ENCODE measurements around the gene DDI2.
"Not testable (repeated sequence)": the region's sequence is repeated elsewhere in the genome, so short reads cannot be mapped to it uniquely, and the experiment has no call there.

DDI2 gene

DNA sequence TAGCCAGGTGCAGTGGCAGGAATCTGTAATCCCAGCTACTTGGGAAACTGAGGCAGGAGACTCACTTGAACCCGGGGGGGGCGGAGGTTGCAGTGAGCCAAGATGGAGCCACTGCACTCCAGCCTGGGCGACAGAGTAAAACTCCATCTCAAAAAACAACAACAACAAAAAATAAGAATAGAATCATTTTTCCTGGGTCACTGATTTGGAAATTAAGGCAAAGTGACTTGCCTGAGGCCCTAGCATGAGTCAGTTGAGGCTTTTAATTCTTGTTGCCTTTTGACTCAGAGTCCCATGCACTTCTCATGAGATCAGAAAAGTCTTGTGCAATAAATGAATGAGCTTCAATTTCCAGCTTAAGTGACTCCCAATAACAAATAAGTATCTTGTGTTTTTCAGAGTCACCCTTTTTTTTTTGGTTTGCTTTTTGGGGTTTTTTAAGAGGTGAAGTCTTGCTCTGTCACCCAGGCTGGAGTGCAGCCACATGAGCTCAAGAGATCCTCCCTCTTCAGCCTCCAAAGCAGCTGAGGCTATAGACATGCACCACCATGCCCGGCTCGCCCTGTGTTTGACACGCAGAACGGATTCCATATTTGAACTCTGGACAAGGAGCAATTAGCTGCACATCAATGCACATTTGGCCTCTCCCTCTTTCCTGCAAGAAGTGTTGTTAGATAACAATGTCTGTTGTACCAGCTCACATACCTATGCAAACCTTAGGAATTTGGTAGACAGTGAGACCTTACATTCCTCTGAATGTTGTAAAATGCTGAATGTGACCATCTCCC lies 63.5 kb downstream of the DDI2 start:
- no peak for DNase-seq

DNA sequence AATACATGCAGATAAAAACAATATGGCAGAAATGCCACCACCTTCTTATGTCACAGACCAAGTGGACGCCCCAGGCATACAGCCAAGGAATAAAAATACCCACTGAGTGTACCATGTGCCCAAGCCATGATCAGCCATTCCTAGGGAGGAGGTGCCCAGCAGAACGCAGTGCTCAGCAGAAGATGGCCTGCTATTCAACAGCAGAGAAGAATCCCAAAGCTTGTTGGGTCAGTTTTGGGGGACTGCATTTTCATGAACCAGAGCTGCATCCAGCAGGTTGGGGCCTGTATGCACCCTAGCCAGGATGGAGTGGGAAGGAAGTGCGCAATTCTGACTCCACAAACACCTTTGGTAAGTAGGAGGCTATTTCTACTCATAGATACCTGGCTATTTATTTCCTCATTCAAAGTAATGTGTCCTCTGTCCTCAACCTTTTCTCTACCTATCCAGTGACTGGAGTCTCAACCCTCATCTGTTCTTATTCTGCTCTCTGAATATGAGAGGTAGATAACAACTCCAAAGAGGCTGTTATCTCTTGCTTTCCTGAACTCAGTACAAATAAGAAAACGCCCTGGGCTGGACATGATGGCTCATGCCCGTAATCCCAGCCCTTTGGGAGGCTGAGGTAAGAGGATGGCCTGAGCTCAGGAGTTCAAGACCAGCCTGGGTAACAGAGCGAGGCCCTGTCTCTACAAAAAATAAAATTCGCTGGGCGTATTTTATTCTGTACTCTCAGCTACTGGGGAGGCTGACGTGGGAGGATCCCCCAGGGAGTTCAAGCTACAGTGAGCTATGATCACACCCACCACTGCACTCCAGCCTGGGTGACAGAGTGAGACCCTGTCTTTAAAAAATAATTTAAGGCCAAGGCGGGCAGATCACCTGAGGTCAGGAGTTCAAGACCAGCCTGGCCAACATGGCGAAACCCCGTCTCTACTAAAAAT lies 64.4 kb downstream of the DDI2 start:
- DNase-seq = no peak

DNA sequence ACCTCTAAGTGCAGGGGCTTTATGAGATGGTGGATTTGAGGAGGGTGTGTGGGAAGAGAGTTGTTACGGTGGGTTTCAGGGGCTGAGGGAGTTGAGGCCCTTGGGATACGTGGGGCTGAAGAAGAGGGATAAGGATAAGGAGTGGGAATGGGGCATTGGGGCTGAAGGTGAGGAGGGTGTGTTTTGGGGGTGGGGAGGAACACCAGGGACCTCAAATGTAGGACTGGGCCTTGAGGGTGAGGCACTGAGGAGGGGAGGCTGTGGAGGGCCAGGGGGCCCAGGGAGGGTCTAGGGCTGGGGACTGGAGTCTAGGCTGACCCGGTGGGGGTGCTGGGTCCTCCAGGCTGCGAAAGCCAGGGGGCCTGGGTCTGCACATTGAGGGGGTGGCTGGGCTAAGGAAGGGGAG lies 65.7 kb downstream of the DDI2 start:
- DNase-seq = no peak

DNA sequence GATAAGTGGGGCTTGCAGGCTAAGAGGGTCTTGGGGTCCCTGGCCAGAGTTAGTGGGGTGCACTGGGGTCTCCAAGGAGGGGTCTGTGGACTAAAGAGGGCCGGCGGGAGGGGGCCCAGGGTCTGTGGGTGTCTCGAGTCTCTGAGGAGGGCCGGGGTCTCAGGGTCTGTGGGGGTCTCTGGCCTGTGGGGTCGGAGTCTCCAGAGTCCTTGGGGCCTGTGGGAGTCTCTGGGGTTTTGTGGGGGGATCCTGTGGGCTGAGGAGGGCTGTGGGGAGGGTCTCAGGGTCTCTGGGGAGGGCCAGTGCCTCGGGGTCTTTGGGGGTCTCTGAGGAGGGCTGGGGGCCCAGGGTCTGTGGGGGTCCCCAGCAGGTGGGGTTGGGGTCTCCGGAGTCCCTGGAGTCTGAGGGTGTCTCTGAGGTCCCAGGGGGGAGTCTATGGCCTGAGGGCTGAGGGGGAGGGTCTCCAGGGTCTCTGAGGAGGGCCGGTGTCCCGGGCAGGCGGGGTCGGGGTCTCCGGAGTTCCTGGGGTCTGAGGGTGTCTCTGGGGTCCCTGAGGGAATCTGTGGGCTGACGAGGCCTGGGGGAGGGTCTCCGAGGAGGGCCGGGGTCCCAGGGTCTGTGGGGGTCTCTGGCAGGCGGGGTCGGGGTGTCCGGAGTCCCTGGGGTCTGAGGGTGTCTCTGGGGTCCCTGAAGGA lies 66.2 kb downstream of the DDI2 start:
- DNase-seq = no peak

DNA sequence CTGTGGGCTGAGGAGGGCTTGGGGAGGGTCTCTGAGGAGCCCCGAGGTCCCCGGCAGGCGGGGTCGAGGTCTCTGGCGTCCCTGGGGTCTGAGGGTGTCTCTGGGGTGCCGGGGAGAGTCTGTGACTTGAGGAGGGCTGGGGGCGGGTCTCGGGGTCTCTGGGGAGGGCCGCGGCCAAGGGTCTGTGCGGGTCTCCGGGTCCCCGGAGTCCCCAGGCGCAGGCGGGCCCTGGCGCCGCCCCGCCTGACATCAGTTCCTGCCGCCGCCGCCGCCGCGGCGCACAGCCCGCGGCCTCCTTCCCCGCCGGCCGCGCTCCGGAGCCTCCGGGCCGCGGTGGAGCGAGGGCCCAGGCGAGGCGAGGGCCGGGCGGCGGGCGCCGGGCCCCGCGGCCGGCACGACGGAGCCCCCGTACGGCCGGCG lies 66.8 kb downstream of the DDI2 start, which contains the start of gene PLEKHM2:
PLEKHM2 (plus strand) TSS at position 279 of the 420 bp plus-strand sequence. CDS start 239 bp downstream, outside the sequence.
- no peak for DNase-seq

DNA sequence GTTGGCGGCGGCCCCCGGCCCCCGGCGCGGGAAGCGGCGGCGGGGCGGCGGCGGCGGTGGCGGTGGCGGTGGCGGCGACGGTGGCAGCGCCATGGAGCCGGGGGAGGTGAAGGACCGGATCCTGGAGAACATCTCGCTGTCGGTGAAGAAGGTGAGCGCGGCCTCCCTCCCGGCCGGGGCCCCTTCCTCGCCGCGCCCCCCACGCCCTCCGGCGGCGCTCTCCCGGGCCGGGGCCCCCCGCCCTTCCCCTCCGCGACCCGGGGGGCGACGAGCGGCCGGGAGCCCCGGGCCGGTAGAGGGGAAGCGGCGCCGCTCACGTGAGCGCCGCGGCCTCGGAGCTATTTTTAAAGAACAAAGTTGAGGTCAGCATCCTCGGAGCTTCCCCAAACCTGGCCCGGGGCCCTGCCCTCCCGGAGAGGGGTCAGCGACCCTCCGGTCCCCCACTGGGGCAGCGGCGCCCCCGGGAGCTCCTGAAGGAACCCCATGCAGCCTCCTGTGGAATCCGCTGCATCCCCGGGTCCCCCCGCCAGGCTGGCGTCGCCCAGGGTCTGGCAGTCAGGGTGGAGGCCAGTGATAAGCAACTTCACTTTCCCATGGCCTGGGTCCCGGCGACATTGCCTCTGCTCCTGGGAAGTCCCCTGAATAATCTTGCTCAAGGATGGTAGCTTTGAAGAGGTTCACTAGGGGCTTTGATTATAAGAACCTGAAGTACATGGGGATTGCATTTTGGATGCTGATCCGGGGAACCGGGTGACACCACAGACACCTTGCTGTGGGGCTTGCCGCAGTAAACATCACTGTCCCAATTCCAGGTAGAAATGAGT lies 67.4 kb downstream of the DDI2 start:
- DNase-seq = no peak

DNA sequence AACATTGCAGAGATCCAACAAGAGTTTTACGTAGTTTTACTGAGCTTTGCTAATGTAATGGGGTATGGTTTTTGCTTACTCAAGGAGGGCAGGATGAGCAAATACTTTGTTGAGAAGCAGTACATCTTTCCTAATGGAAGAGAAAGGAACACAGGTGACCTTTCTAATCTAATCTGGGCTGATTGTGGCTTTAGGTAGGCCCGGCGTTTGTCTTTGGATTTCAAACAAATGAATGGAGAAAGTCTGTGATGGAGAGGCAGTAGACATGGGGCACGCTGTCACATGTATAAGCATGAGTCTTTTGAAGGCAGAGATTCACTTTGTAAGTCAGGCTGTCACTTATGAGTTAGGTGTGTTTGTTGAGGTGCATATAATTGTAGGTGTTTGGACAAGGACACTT lies 68.6 kb downstream of the DDI2 start:
- DNase-seq = no peak

DNA sequence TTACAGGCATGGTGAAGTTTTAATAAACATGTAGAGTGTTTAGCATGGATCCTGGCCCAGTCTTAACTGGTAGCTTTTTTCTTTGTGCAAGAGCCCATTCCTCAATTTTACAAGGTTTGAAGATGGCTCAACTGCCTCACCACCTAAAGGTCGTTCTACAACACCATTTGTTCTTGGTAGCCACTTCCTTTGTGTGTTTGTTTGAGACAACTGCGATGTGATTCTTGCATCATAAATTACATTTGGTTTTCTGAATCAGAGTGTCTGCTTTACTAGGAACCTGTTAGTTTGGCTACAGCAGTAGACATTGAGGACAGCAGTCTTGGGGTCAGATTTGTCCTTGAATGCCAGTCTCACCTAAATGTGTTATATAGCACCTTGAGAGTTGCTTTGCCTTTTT lies 70.2 kb downstream of the DDI2 start:
- DNase-seq = no peak

DNA sequence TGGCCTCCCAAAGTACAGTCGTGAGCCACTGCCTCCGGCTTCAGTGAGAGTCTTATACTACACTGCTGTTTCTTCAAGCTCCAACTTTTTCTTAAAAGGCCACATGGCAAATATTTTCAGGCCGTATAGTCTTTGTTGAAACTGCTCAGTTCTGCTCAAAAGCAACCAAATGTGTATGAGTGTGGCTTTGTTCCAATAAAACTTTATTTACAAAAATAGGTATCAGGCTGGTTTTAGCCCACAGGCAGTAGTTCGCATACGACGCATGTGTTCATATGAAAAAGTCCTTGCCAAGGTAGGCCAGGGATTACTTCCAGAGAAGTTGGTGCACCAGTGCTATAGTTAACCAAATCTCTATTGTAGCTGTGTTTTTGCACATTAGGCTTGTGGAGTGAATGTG lies 73.1 kb downstream of the DDI2 start:
- DNase-seq = no peak

DNA sequence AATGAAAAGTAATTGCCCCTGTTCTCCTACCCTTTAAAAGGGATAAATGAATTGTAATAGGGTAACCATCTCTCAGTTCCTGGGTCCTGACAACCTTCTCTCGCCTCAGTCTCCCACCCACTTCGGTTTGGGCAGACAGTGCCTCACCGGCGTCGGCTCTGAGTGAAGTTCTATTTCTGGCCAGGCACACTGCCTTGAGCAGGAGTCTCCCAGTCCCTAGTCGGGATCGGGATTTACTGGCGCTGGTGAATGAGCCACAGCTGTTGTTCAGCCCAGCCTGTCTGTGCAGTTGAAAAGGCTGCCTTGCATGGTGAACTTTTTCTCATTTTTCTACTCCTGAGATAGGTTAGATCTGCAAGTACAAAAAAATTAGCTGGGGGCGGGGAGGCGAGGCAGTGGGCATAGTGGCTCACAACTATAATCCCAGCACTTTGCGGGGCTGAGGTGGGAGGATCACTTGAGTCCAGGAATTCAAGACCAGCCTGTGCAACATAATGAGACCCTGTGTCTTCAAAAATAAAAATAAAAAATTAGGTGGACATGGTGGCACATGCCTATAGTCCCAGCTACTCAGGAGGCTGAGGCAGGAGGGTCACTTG lies 74.3 kb downstream of the DDI2 start:
- DNase-seq = no peak

DNA sequence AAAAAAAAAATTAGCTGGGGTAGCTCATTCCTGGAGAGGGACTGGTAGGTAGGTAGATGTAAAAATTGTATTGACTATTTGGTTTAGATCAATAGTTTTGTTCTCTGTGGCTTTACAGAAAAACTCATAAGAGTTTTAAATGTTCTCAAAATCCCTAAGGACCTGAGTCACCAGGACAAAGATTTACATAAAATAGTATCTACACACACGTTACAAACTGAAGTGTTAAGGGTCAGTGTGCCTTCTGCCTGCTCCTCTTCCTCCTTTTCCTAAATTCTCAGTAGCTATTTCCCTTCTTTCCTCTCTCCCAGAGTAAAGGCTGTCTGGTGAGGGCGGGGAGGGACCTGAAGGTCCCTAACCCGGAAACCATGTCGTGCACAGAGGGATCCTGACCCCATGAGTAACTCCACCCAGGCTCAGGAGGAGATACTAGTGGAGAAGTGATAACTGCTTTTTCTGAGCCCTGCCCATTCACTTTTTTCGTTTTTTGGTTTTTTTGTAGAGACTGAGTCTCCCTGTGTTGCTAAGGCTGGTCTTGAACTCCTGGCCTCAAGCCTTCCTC lies 74.9 kb downstream of the DDI2 start:
- no peak for DNase-seq

DNA sequence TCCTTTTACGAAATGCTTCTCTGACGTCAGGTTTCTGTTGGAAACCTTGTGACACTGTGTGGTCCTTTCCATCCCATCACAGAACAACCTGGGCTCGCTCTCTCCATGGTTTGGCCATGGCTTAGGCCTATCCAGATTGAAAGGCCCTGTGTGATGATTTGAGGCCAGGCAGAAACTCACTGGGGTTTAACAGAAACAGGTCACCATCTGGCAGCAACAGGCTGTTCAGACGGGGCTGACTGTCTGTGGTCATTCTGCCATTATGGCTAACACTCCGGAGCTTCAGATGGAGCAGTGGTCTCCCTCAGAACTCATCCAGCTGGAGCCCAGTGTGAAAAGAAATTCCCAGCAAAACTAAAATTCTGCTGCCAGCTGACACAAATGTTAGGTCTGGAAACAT lies 76.1 kb downstream of the DDI2 start:
- no peak for DNase-seq

DNA sequence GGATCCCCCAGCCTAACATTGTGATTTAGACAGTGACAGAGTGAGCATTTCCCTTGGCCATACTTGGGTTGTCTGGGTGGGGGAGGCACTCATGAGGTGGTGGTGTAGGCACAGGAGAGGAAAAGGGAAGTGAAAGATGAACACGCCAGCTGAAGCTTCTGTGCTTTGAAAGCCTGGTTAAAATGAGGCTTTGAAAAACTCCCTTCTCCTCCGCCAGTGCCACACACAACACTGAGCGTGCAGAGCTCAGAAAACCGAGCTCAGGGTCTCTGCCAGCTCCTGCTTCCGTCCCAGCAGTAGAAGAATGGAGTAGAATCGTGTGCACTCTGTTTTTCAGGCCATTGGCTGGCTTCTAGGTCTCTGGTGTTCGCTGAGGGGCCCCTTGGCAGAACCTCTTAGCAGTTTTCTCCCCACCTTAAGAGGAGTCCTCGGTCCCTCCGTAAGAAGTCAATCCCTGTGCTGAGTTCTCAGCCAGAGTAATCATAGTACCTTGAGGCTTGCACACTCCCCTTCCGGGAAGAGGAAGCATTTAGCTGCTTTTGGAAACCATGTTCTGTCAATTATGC lies 79.8 kb downstream of the DDI2 start:
- DNase-seq = no peak

DNA sequence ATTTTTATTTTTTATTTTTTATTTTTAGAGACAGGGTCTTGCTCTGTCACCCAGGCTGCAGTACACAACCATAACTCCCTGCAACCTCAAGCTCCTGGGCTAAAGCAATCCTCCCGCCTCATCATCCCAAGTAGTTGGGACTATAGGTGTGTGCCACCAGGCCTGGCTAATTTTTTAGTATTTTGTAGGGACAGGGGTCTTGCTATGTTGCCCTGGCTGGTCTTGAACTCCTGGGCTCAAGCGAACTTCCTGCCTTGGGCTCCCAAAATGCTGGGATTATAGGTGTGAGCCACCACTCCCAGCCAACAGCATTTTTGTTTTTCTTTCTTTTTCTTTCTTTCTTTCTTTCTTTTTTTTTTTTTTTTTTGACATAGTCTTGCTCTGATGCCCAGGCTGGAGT lies 80.9 kb downstream of the DDI2 start:
- DNase-seq = no peak

DNA sequence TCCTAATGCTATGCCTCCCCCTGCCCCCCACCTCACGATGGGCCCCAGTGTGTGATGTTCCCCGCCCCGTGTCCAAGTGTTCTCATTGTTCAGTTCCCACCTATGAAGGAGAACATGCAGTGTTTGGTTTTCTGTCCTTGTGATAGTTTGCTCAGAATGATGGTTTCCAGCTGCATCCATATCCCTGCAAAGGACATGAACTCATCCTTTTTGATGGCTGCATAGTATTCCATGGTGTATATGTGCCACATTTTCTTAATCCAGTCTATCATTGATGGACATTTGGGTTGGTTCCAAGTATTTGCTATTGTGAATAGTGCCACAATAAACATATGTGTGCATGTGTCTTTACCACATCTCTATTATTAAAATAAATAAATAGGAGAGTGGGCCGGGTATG lies 82.1 kb downstream of the DDI2 start:
- DNase-seq = not testable (repeated sequence)

DNA sequence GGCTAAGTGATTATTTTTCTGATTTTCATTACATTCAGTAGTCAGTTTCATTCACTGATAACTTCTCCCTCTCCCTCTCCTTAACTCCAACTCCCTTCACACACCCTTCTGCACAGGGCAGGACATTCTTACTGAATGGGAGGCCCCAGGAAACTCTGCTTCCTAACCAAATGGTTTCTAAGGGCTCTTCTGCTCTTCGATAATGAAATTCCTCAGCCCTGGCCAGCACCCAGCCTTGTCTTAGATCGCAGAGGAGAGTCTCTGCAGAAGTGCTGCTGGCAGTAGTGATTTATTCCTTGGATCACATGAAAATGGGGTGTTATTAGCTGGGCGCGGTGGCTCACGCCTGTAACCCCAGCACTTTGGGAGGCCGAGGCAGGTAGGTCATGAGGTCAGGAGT lies 83.2 kb downstream of the DDI2 start:
- no peak for DNase-seq

DNA sequence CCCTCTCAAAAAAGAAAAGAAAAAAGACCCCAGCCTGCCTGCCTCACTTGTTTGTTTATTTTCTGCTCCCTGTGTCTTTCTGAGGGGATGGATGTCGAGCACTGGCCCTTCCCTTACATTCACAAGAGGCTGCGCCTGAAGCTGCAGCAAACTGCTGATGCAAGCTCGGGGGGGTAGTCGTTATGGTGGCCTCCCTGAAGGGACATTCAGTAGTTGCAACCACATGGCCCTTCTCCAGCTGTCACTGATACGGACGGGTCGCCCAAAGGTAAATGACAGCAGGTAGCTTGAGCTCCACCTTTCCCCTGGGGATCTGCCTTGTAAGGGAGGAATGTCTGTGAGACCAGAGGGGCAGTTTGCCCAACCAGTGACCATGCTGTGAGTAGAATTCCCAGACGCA lies 84.5 kb downstream of the DDI2 start:
- DNase-seq = no peak

DNA sequence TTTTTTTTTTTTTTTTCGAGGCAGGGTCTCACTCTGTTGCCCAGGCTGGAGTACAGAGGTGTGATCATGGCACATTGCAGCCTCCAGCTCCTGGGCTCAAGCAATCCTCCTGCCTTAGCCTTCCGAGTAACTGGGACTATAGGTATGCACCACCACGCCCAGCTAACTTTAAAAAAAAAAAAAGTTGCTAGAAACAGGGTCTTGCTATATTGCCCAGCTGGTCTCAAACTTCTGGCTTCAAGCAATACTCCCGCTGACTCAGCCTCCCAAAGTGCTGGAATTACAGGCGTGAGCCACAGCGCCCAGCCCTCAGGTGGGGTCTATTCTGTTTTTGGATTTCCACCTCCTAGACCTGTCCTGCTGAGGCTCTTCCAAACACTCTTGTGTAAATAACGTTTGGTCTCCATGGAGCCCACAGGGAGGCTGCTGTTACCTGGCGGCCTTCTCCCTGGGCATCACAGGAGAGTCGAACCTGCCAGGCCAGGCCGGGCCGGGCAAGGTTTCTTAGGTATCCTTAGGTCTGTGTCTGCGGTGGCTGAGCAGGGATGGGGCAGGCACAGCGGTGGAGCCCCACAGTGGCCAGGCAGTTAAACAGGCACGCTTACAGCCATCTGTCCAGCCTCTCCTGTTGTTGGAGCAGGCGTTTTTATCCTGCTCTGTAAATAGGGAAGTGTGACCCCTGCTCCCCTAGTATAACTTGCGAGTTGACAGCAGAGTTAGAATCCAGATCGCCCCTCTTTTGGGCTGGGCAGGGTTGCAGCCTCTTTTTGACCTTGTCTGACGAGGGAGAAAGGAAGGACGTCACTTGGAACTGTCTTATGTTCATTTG lies 85.7 kb downstream of the DDI2 start:
- no peak for DNase-seq

DNA sequence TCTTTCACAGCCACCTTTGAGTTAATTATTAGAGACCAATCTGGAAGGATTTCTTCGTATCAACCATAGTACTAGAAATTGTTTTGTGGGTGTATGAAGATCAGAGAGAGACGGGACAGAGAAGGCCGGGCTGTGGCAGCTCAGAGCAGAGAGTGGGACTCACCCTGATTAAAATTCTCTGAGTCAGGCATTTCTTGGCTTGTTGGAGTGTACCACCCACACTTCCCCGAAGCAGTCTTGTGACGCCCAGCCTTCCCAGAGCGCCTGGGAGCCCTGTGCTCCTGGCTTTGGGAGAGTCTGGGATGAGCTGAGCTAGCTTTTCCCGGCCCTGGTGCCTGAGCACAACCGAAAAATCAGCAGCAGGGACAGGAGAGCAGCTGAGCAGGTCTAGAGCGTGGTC lies 86.3 kb downstream of the DDI2 start:
- DNase-seq = no peak

DNA sequence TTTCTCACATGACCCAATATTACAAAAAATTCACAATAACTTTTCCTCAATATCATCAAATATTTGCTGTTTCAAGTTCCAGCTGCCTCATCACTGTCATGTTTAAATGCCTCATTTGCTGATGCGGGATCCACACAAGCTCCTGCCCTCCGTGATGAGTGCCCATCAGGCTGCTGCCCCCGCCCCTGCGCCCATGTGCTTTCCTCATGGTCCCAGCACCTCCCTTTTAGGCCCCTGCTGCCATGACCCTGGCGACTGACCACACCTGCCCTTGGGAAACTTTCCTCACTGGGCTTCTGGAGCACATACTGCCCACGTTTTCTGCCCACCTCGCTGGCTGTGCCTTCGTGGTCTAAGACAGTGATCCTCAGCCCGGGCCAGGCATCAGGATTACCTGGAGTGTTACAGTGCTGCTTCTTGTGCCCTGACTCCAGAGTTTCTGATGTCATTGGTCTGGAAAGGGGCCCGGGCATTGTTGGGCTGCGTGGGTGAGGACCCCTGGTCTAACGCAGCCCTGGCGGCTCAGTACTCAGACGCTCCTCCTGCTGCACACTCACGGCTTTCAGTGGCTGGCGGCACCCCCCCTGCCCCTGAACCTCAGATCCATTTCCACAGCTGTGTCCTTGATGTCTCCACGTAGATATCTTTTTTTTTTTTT lies 87.4 kb downstream of the DDI2 start:
- DNase-seq = no peak

Measured in SHP77 treated with DMSO at 0.1 percent for 48 hours (cell line).